Measurements from ENCODE around the gene HAGHL. TPM values are rescaled to one million over a fixed set of nuclear protein-coding genes. Genes with fewer than 3 reads are reported as not detected.

The HAGHL gene
- polyA plus RNA-seq, 2 of the 4 experiments (the other 2 are of a cell fraction) = 4.4 to 22.0 TPM

DNA sequence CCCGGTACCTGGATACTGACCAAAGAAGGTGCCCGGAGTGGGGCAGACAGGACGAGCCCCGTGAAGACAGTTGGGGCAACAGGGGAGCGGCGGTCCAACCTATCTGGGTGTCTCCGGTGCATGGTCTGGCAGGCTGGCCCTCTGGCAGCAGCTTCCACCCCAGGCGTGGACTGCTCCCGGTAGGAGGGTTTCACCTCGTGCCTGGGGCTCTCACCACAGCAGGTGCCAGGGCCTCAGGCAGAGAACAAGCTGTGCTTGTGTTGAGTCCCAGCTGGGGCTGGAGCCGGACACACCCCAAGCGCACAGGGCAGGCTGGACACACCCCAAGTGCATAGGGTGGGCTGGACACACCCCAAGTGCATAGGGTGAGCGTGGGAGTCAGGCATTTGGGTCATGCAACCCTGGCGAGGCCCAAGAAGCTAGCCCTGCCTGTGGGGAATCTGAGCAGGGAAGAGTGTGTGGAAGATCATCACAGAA is 19.8 kb upstream of the HAGHL start:
- ATAC-seq (peak; percentile 11 to 12; a peak in 5 of 6 replicates), FAIRE-seq (no peak), DNase-seq (ENCODE audit: low read depth in 1 of 2, low spot score in 1 of 2) (peak in 1 of 2 experiments; percentile 57)
- WGBS (ENCODE audit: missing lambda C conversion rate) = 28% methylated on average over 4 of the region's 14 CpGs
- no peaks in the 10 kb centered on the region for H3K9me3 ChIP-seq
- ChIA-PET POLR2A (interaction anchor here (0.9 to 2.0 kb wide), 5 partner anchors 12 to 81 kb away, joined by 3 to 6 read pairs (median 5); partner anchors contain the start of genes ANTKMT, CHTF18 and RPUSD1), CTCF (interaction anchor here (1.2 to 25.1 kb wide), 5 partner anchors 9 to 79 kb away, joined by 3 to 656 read pairs (median 15); partner anchors contain the start of genes ANTKMT, CCDC78, CHTF18 and CIAO3)
- peak overlapping the region in 1 of 2 experiments; percentile 73; a peak in 1 of 6 replicates for H3K27ac ChIP-seq
- H3K4me2 ChIP-seq = peak overlapping the region; percentile 100; the same call in 2 of the 3 replicates
- TF ChIP-seq FOXS1 (CRISPR knock-in tag; IDR thresholded peaks at IDR 0.05) (no peak), ELK1 (IDR thresholded peaks at IDR 0.05; ENCODE audit: low read depth, low read length) (no peak), CBX2 (IDR thresholded peaks at IDR 0.05; ENCODE audit: borderline replicate concordance, low read depth) (no peak), HDAC2 (IDR thresholded peaks at IDR 0.05) (no peak), MAFK (IDR thresholded peaks at IDR 0.05; ENCODE audit: partially characterized antibody) (no peak), RFX5 (IDR thresholded peaks at IDR 0.05) (no peak), BCL3 (IDR thresholded peaks at IDR 0.05) (no peak), FOSB (CRISPR knock-in tag; IDR thresholded peaks at IDR 0.05) (no peak), MYC (IDR thresholded peaks at IDR 0.05; ENCODE audit: borderline replicate concordance, low read length) (no peak), CHD2 (IDR thresholded peaks at IDR 0.05; ENCODE audit: low read length, partially characterized antibody) (no peak), CTCF (IDR thresholded peaks at IDR 0.05) (no peak), RAD21 (conservative IDR thresholded peaks at IDR 0.05 in 1 of 2, IDR thresholded peaks at IDR 0.05 in 1 of 2) (no peak)
- TF ChIP-seq, protein P1, sequence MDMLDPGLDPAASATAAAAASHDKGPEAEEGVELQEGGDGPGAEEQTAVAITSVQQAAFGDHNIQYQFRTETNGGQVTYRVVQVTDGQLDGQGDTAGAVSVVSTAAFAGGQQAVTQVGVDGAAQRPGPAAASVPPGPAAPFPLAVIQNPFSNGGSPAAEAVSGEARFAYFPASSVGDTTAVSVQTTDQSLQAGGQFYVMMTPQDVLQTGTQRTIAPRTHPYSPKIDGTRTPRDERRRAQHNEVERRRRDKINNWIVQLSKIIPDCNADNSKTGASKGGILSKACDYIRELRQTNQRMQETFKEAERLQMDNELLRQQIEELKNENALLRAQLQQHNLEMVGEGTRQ (IDR thresholded peaks at IDR 0.05) = no peak
- H3K4me1 ChIP-seq = peaks cover 49% of the 10 kb centered on the region
- peak overlapping the region; percentile 59; the same call in 2 of the 3 replicates for H3K4me3 ChIP-seq

GRCh38 chr16:708019-708418 is 18.9 kb upstream of the HAGHL start:
- WGBS (ENCODE audit: missing lambda C conversion rate) = 48% methylated on average over 3 of the region's 3 CpGs
- H3K4me3 ChIP-seq = no peak overlapping the region
- TF ChIP-seq RAD21 (conservative IDR thresholded peaks at IDR 0.05 in 1 of 2, IDR thresholded peaks at IDR 0.05 in 1 of 2) (no peak), MYC (IDR thresholded peaks at IDR 0.05; ENCODE audit: borderline replicate concordance, low read length) (no peak), POLR2A (IDR thresholded peaks at IDR 0.05; ENCODE audit: low read length) (no peak), POLR2AphosphoS2 (conservative IDR thresholded peaks at IDR 0.05; ENCODE audit: low read length) (no peak), RCOR1 (IDR thresholded peaks at IDR 0.05; ENCODE audit: low read depth, low read length) (no peak), HOXA7 (CRISPR knock-in tag; IDR thresholded peaks at IDR 0.05) (no peak), JUN (IDR thresholded peaks at IDR 0.05) (no peak), SREBF2 (IDR thresholded peaks at IDR 0.05) (no peak), HES2 (IDR thresholded peaks at IDR 0.05) (no peak), CBX8 (IDR thresholded peaks at IDR 0.05) (no peak), CHD4 (IDR thresholded peaks at IDR 0.05; ENCODE audit: borderline replicate concordance) (no peak), RARB (CRISPR knock-in tag; IDR thresholded peaks at IDR 0.05) (no peak), NR3C1 (IDR thresholded peaks at IDR 0.05) (no peak), EHMT2 (IDR thresholded peaks at IDR 0.05; ENCODE audit: low read depth) (no peak)
- no peak for FAIRE-seq
- H3K27ac ChIP-seq = no peak overlapping the region; a peak in 1 of 6 replicates
- H3K9me3 ChIP-seq = no peaks in the 10 kb centered on the region
- POLR2A ChIA-PET = interaction anchor here (2.0 kb wide), 1 partner anchor 12 kb away, joined by 5 read pairs; no protein-coding TSS in a partner anchor
- DNase-seq (ENCODE audit: low read depth in 1 of 2, low spot score in 1 of 2) = no peak
- peaks cover 56% of the 10 kb centered on the region for H3K4me1 ChIP-seq
- no peak for ATAC-seq
- H3K4me2 ChIP-seq = no peak overlapping the region
- CTCF ChIA-PET = interaction anchor here (0.8 to 25.1 kb wide), 6 partner anchors 8 to 78 kb away, joined by 3 to 656 read pairs (median 10); partner anchors contain the start of genes ANTKMT, CCDC78, CHTF18 and CIAO3
